ENCODE data around the gene JARID2. TPM values are rescaled to one million over a fixed set of nuclear protein-coding genes. Genes with fewer than 3 reads are reported as not detected.

The JARID2 gene
- total RNA-seq, 1 donor from 2014 or later: 7.5 TPM

DNA sequence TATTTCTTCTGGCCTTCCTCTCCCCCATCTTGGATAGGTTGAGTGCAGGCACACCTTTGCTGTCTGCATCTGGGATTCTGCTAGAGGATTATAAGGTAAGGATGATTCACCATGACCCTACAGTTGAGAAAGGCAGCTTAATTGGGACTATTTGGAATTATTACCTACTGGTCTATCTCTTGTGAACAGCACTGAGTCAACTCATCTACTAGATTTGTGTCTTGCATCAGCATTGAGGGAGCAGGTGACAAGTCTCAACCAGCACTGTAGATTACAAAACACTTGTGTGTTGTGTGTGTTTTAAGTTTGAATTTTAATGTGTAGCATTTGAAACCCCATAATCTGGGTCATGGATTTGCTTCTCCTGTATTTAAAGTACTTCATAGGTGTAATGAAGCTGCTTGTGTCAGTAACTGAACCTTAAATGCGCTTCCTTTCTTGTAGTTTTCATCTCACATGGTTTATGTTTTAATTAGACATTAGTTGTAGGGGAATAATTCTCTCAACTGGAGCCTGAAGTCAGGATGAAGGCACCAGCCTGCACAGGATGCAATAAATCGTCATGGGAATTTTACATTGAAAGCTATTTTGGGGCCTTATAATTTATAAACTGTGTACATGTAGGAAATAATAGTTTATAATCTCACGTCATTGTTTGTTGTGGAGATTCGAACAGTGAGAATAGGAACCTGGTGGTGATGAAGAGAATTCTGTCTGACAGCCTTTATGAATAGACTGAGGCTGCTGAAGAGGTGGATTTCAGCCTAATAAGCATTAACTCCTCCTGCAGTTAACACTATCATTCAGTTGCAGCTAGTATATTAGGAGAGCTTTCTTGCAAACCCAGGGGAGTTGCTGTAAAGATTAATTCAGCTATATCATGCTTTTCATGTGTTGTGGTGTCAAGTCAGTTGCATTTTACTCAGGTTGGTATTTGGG lies 125.1 kb downstream of the JARID2 start:
- no peak for DNase-seq (ENCODE audit: low read depth, low spot score)

GRCh38 chr6:15372932-15373331 lies 127.1 kb downstream of the JARID2 start:
- no peak for DNase-seq (ENCODE audit: low read depth, low spot score)

- no peak for DNase-seq (ENCODE audit: low read depth, low spot score)
Observed at GRCh38 chr6:15374119-15374518, 128.2 kb downstream of the JARID2 start.

DNA sequence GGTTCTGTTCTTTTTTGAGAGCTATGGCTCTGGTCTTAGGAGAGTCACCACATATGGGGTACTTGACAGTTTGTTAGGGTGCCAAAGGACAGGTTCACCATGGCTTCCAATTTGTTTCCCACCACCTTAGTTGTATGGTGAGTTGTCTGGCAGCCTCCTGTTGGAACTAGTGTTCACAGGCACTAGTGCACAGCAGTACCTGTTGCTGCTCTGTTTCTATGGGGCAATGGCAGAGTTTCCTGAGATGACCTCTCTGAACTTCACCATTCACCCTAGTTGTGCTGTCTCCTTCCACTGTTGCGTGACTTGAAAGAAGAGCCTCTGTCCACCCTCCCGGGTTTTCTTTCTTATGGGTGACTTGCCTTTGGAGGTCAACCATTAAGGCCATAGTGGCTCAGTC lies 129.1 kb downstream of the JARID2 start:
- no peak for DNase-seq (ENCODE audit: low read depth, low spot score)

DNA sequence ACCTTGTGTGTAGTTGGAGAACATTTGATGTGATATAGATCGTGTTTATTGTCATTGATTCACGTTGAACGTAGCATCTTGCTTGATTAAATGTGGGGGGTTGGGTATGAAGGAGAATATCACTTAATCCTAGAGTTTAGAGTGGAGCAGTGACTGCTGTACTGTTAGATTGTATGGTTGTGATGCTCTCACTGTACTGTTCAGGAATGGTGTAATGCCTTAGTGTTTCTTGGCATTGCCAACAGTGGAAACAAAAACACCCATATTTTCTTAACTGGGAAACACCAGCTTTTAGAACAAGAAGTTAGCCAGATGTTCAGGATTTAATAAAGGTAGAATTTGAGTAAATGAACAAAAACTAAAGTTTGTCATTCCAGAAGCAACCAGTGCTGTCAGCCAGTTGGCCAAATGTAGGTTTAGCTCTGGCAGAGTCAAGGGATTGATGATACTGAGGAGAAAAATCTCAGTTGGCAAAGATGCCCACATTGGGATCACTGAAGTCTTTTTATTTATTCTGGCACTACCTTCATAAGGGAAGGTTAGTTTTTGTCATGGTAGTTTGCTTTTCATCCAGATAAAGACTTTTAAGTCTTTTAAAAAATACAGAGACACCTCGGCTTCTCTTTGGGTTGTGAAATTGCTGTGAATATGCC lies 129.9 kb downstream of the JARID2 start:
- no peak for DNase-seq (ENCODE audit: low read depth, low spot score)

DNA sequence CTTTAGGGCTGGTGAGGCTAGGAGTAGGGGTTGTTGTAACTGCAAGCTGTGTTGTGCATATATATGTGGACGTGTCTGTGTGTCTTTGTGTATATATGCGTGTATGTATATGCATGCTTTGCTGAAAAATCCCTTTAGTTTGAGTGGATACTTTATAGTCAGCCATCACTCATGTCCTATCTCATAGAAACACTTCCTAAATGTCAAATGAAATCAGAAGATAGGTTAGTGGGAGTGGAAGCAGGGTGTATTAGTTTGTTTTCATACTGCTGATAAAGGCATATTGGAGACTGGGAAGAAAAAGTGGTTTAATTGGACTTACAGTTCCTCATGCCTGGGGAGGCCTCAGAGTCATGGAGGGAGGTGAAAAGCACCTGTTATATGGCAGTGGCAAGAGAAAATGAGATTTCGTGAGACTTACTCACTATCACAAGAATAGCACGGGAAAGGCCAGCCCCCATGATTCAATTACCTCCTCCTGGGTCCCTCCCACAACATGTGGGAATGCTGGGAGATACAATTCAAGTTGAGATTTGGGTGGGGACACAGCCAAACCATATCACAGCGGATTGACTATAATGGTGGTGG lies 131.1 kb downstream of the JARID2 start:
- no peak for DNase-seq (ENCODE audit: low read depth, low spot score)

DNA sequence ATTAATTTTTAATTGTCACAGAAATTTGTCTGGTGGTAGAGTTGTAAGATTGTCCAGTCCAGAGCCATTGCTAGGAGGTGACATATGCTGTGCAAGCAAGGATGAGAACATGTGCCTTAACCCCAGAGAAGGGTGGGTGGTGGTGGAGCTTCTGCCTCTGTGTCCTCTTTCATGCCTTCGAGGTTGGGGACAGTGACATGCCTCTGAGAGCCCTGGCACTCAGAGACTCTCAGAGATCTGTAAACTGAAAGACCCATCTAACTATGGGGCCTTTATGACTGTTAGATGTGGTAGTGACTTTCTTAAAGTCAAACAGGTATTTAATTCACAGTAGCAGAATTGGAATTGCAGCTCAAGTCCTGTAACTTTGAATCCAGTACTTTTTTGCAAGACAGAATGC lies 132.4 kb downstream of the JARID2 start:
- DNase-seq (ENCODE audit: low read depth, low spot score): no peak

GRCh38 chr6:15378866-15379265 lies 133.0 kb downstream of the JARID2 start:
- no peak for DNase-seq (ENCODE audit: low read depth, low spot score)

- no peak for DNase-seq (ENCODE audit: low read depth, low spot score)
Observed at GRCh38 chr6:15380351-15380750, 134.5 kb downstream of the JARID2 start.

- no peak for DNase-seq (ENCODE audit: low read depth, low spot score)
Observed at GRCh38 chr6:15382089-15382488, 136.2 kb downstream of the JARID2 start.

GRCh38 chr6:15382712-15383111 lies 136.8 kb downstream of the JARID2 start:
- no peak for DNase-seq (ENCODE audit: low read depth, low spot score)

GRCh38 chr6:15384901-15385300 lies 139.0 kb downstream of the JARID2 start:
- no peak for DNase-seq (ENCODE audit: low read depth, low spot score)

GRCh38 chr6:15385521-15385920 lies 139.7 kb downstream of the JARID2 start:
- no peak for DNase-seq (ENCODE audit: low read depth, low spot score)

DNA sequence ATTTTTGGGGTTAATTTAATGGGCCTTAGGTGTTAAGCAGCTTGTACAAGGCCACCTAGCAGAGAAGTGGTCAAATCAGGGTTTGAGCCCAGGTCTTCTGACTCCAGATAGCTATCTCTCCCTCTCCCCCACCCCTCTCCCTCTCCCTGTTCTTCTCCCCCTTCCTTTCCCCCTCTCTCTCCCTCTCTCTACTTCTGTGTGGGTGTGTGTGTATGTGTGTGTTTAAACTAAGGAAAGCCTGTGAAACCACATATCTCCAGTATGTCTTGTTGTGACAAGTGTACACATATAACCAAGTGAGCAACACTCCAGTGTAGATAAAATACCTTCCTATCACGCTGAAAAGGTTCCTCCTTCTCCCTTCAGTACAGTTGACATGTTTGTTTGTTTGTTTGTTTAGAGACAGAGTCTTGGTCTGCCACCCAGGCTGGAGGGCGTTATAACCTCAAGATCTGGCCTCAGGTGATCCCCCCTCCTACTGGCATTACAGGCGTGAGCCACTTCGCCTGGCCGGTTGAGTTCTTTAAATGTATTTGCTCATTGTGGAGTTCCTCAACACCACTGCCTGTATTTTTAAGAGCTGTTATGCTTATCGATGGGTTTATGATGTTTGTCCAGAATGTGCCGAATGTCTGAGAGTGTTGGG lies 140.4 kb downstream of the JARID2 start:
- no peak for DNase-seq (ENCODE audit: low read depth, low spot score)

DNA sequence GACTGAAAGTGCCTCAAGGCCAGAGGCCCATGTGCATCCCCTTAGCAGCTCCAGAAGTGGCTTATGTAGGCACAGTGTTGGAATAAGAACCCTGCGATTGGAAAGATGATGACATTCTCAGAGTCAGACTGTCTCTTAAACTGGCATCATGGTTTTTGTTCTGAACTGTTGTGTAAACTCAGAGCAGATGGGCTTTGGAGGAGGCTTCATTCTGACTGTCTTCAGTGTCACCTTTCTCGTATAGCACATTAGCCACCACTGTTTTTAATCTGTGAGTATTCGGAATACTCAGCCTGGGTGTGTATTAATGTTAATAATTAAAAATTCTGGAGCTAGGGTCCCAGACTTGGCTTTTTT lies 140.9 kb downstream of the JARID2 start:
- no peak for DNase-seq (ENCODE audit: low read depth, low spot score)

GRCh38 chr6:15387118-15387517 lies 141.2 kb downstream of the JARID2 start:
- no peak for DNase-seq (ENCODE audit: low read depth, low spot score)

DNA sequence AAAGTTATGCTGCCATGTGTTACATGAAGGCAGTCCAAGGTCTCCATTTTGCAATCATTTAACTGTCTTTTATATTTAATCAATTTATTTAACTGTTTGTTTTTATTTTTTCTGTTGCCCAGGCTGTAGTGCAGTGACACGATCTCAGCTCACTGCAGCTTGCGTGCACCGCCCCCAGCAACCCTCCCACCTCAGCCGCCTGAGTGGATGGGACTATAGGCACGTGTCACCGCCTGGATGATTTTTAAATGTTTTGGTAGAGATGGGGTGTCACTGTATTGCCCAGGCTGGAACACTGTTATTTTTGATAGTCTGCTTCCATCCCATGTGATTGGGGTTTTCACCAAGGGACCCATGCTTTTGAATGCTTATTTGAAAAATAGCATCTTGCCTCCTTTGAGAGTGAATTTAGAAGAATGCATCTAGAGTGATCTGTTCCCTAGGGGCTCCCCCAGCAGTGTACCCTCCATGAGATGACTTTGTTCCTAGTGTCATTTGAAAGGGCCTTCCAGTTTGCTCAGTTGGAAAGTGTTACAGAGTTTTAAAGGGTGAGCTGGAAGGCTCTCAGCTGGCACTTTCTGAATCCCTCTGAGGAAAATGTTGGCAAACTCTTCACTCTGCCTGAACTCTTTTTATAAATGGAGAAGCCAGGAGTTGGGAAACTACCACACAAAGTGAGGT lies 143.4 kb downstream of the JARID2 start:
- DNase-seq (ENCODE audit: low read depth, low spot score): no peak

DNA sequence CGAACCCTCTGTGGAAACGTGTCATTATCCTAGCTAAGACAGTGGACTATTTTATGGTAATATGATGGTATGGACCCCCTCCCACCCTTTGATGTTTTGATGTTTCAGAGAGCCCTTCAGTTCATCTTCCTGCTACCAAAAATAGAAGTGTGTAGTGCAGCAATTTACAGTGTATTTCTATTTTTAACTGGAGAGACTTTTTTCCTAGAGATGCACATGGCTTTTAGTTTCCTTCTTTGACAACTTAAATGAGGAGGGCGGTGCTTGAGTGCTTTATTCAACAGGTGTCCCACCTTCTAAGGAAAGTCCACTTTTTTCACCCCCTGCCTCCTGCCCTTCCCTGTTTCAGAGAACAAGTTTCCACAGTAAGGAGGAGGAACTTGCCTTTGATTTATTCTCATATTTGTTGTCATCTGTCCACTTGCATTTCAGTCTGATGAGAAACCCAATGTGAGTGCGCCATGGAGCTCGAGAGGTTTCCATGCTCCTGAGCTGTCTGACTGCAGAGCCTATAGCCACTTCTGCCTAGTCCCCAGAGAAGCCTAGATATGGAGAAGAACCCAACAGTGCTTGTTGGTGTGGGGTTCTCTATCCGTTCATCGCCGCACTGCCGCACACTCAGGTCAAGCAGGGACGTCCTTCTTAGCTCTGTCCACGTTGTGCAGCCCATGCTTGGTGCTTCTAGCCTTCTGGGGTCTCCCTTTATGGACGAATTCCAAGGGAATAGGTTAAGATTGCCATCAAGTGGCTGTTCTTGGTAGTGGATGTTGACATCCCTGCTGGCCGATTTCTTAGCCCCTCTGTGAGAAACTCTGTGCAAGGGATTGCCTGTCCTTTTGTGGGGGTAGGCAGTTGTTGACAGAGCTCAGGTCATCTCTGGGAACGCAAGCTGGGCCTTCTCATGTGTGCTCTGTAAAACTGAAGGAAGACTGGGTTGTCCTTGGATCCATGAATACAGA lies 144.2 kb downstream of the JARID2 start:
- DNase-seq (ENCODE audit: low read depth, low spot score): peak; percentile 7

- no peak for DNase-seq (ENCODE audit: low read depth, low spot score)
Observed at GRCh38 chr6:15391500-15391899, 145.6 kb downstream of the JARID2 start.

- DNase-seq (ENCODE audit: low read depth, low spot score): no peak
Observed at GRCh38 chr6:15392182-15392581, 146.3 kb downstream of the JARID2 start.
